Vagina (tissue), 2 donors: Measurements from ENCODE around the gene IQCN.

Source experiments
- CTCF ChIP-seq, 3 experiments: fragments of 450-650 bp in 2 of 3; fragments of 200-600 bp in 1 of 3; sonication (generic) in 1 of 3; IDR thresholded peaks; one replicate each; pipeline ENCODE4 v1.5.1; 2017 to 2019; ENCODE audit warnings: antibody characterized with exemption in 3 of 3, mild to moderate bottlenecking in 2 of 3, moderate library complexity in 2 of 3
- POLR2AphosphoS5 ChIP-seq, 2 donors: sonication (generic); formaldehyde crosslinking; IDR thresholded peaks; one replicate each; pipeline ENCODE4 v1.9.0; 2017; ENCODE audit warnings: antibody characterized with exemption in 2 of 2, mild to moderate bottlenecking in 2 of 2, low read depth in 1 of 2; ENCODE audit not compliant: insufficient read depth in 1 of 2

GRCh38 chr19:18249834-18250233 is 24.4 kb downstream of the IQCN start:
- TF ChIP-seq CTCF (IDR thresholded peaks at IDR 0.05) = no peak
- no peak for TF ChIP-seq POLR2AphosphoS5 (IDR thresholded peaks at IDR 0.05; ENCODE audit: insufficient read depth in 1 of 2, low read depth in 1 of 2)
